ENCODE measurements around the gene MRPS6.
A peak's percentile ranks its signal among the peaks of the same experiment; 100 is the strongest.

The MRPS6 gene

DNA sequence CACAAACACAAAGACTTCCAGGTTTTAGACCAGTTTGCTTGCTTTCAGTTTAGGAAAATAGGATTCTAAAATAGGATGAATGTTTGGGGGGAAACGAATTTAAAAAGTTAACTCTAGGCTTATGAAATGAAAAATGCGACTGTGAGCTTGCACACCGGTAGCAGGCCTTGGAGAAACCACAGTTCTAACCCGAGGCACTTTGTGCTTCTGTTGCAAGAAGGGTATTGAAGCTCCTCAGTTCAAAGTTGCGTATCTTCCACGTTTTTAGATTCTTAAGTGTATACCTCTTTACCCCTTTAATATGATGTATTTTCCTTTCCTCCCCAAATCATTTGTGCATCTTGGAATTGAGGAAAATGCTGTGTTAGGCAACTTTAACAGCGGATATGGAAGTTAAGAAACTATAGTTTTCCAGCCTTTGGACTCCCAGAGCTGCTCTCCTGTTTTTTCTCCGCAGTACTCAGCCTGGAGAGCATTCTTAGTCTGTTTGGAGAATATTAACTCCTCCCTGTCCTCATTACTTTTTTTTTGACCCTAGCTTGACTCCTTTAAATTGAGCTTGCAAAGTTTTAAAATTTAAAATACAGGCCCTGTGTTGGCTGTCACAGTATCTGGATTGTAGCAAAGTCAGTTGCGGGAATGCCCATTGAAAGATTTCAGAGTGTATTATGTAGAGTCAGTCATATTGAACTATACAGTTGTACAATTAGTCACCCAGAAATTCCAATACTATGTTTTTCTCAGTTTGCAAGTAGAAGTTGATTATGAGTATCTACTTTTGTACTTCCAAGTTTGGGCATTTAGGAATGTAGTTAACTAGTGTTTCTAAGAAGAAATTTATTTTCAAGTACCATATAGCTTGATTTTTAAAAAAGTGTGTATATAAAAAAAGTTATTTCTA, 2.6 kb downstream of the MRPS6 start:
- H3K36me3 Mint-ChIP-seq: peaks cover 8% of the 10 kb centered on the region
- DNase-seq (ENCODE audit: low spot score in 2 of 2) (no peak), ATAC-seq (ENCODE audit: low read depth) (no peak)
- H3K27ac Mint-ChIP-seq: no peak overlapping the region
- peaks cover 51% of the 10 kb centered on the region for H3K4me1 Mint-ChIP-seq
- peak overlapping the region; percentile 22 for H3K4me3 Mint-ChIP-seq
- no peaks in the 10 kb centered on the region for H3K9me3 Mint-ChIP-seq
- H3K27me3 Mint-ChIP-seq: no peaks in the 10 kb centered on the region

DNA sequence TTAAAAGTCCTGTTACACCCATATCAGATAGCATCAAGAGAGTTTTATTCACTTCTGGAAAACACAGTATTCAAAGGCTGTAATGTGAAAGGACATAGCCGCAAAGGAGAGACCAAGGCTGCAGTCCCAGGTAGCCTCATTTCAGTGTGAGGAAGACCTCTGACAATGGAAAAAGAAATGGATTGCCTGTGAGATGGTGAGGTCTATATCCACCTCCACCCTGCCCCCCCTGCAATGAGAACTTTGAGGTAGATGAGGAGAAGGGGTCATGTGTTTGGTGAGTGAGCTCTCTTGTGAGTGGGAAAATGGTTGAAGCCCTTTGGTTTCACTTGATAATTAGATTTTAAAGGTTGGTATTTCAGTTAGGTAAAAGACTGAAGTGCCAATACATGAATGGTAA, 3.5 kb downstream of the MRPS6 start:
- Mint-ChIP-seq H3K27ac (no peak overlapping the region), H3K36me3 (peaks cover 8% of the 10 kb centered on the region), H3K9me3 (no peaks in the 10 kb centered on the region), H3K4me1 (peaks cover 53% of the 10 kb centered on the region), H3K27me3 (no peaks in the 10 kb centered on the region), H3K4me3 (no peak overlapping the region)
- ATAC-seq (ENCODE audit: low read depth) (no peak), DNase-seq (ENCODE audit: low spot score in 2 of 2) (no peak)

DNA sequence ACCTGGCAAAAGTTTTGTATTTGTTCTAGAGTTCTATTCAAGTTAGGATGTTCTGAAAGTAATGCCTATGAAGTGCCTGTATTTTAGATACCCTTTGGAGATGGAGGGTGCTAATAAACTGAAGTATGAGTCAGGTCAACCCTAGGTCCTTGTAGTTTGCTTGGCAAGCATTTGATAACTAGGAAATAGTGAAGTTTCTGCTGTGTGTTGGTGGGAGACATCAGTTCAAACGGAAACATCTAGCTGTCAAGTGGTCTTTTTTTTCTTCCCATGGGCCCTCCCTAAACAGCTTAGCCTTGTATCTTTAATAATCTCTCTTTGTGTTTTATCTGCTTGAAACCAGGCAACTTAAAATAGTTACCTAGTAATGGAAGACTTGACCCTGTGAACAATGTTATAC, 4.5 kb downstream of the MRPS6 start:
- Mint-ChIP-seq H3K9me3 (no peaks in the 10 kb centered on the region), H3K27me3 (no peaks in the 10 kb centered on the region), H3K36me3 (peaks cover 8% of the 10 kb centered on the region), H3K4me3 (no peak overlapping the region), H3K4me1 (peaks cover 55% of the 10 kb centered on the region), H3K27ac (no peak overlapping the region)
- DNase-seq (ENCODE audit: low spot score in 2 of 2): no peak
- no peak for ATAC-seq (ENCODE audit: low read depth)

DNA sequence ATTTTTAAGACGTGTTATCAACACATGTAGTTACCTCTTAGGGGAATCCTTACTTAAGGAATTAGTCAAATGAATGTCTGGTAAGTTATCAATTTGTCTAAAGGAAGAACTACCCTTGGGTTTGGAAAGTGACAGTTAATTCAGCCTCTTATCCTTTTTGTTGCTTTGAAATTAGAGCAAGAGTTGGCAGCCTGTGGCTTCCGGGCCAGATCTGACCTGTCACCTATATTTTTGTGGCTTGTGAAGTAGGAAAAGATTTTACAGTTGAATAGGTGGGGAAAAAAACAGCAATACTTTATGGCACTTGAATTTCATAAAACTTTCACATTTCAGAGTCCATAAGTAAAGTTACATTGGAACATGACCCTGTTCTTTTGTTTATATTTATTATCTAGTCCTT, 5.5 kb downstream of the MRPS6 start:
- no peaks in the 10 kb centered on the region for H3K27me3 Mint-ChIP-seq
- DNase-seq (ENCODE audit: low spot score in 2 of 2): no peak

GRCh38 chr21:34080710-34081109, 7.3 kb downstream of the MRPS6 start:
- Mint-ChIP-seq H3K27ac (no peak overlapping the region), H3K9me3 (no peaks in the 10 kb centered on the region), H3K4me3 (no peak overlapping the region), H3K4me1 (peaks cover 54% of the 10 kb centered on the region), H3K27me3 (no peaks in the 10 kb centered on the region), H3K36me3 (peaks cover 6% of the 10 kb centered on the region)
- ATAC-seq (ENCODE audit: low read depth): no peak
- no peak for DNase-seq (ENCODE audit: low spot score in 2 of 2)

More for the DNA sequence above, 5.5 kb downstream of the MRPS6 start:
- no peak overlapping the region for H3K4me3 Mint-ChIP-seq
- H3K4me1 Mint-ChIP-seq: peaks cover 62% of the 10 kb centered on the region
- peaks cover 10% of the 10 kb centered on the region for H3K36me3 Mint-ChIP-seq
- no peak overlapping the region for H3K27ac Mint-ChIP-seq
- ATAC-seq (ENCODE audit: low read depth): no peak
- H3K9me3 Mint-ChIP-seq: no peaks in the 10 kb centered on the region

DNA sequence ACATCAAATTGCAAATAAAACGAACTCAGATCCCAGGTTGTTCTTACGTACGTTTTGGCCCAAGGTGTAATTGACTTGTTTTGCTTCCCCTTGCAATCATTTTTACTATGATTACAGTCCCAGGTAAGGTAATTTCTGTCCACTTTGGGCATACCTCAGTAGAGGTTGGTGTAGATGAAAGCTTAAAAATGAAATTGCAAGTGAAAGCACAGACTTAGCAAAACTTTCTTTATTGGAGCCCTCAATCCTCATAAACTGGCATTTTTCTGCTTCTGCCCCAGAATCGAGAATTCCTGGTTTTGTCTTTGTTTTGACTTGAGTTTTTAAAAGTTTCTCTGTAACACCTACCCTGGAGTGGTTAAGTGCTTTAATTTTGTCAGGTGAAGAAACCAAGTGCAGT, 9.4 kb downstream of the MRPS6 start:
- Mint-ChIP-seq H3K4me1 (peaks cover 41% of the 10 kb centered on the region), H3K9me3 (no peaks in the 10 kb centered on the region), H3K27me3 (no peaks in the 10 kb centered on the region), H3K27ac (no peak overlapping the region), H3K4me3 (no peak overlapping the region), H3K36me3 (peaks cover 6% of the 10 kb centered on the region)
- DNase-seq (ENCODE audit: low spot score in 2 of 2) (no peak), ATAC-seq (ENCODE audit: low read depth) (no peak)

DNA sequence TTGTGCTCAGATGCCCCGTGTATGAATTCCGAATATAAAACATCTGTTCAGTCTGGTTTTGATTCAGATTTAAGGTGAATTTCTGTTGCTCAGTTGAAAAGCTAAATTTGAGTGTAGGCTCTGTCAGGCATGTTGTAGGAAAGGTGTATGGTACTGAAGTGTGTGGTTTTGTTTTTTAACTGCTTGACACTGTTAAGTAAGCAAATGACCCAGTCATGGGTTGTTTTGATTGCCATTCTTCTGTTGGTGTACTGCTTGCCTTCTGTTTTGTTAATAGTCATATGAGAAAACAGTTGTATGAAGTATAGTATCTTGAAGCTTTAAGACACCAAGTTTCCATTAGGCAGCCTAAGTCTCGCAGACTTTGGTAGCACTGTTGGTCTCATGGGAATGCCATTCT, 10.0 kb downstream of the MRPS6 start:
- H3K4me1 Mint-ChIP-seq: peaks cover 40% of the 10 kb centered on the region
- H3K27me3 Mint-ChIP-seq: no peaks in the 10 kb centered on the region
- no peak overlapping the region for H3K27ac Mint-ChIP-seq
- DNase-seq (ENCODE audit: low spot score in 2 of 2) (no peak), ATAC-seq (ENCODE audit: low read depth) (no peak)
- H3K4me3 Mint-ChIP-seq: no peak overlapping the region
- no peaks in the 10 kb centered on the region for H3K9me3 Mint-ChIP-seq
- H3K36me3 Mint-ChIP-seq: peaks cover 6% of the 10 kb centered on the region

DNA sequence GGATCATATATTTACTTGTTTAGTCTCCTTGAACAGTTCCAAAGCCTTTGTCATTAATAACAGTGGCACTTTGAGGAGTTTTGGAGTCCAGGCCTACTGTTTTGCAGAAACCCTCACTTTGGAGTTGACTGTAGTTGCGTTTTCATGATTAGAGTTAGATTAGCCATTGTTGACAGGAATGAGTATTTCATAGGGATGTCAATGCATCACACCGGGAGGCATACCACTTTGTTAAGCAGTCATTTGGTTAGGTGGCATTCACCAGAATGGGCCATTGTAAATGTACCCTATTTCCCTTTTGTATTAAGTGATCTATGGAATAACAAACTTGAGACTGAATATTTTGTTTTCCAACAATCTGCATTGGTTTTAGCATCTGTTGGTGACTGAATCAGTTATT, 11.8 kb downstream of the MRPS6 start:
- H3K27ac Mint-ChIP-seq: no peak overlapping the region
- no peaks in the 10 kb centered on the region for H3K9me3 Mint-ChIP-seq
- H3K36me3 Mint-ChIP-seq: peaks cover 4% of the 10 kb centered on the region
- H3K4me1 Mint-ChIP-seq: peaks cover 32% of the 10 kb centered on the region
- no peaks in the 10 kb centered on the region for H3K27me3 Mint-ChIP-seq
- H3K4me3 Mint-ChIP-seq: no peak overlapping the region
- ATAC-seq (ENCODE audit: low read depth): no peak
- DNase-seq (ENCODE audit: low spot score in 2 of 2): no peak

DNA sequence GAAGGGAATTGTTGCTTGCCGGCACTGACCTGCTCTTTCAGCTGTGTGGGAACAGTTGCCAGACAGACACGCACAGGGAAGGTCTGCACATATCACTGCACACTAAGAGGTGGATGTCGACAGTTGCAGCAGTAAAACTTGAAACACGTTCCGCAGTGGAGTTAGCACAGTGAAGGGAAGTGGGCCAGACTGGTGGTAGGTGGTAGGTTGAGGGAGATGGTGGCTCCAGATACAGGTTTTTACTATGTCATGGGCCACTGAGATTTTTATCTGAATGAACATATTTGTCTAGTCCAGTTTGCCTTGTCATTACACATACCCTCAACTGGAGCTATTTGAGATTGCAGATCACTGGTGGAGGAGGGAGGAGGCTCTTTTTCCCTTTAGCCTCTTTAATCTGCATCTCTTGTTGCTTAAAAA, 13.5 kb downstream of the MRPS6 start:
- peaks cover 2% of the 10 kb centered on the region for H3K36me3 Mint-ChIP-seq
- no peak overlapping the region for H3K27ac Mint-ChIP-seq
- ATAC-seq (ENCODE audit: low read depth) (no peak), DNase-seq (ENCODE audit: low spot score in 2 of 2) (no peak)
- H3K9me3 Mint-ChIP-seq: no peaks in the 10 kb centered on the region
- no peak overlapping the region for H3K4me3 Mint-ChIP-seq
- peaks cover 29% of the 10 kb centered on the region for H3K4me1 Mint-ChIP-seq
- H3K27me3 Mint-ChIP-seq: no peaks in the 10 kb centered on the region

DNA sequence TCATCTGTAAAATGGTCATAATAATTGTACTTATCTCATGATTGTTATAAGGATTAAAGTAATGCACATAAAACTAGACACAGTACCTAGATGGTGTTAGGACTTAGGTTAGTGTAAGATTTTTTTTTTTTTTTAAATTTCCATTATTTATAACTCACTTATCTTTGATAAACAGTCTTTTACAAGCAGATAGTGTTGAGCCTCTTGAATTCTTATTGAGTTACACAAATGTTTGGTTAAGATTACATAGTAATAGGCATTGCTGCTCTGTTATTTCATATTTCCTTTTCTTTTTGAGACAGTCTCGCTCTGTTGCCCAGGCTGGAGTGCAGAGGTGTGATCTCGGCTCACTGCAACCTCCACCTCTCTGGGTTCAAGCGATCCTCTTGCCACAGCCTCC, 15.4 kb downstream of the MRPS6 start:
- Mint-ChIP-seq H3K9me3 (no peaks in the 10 kb centered on the region), H3K4me1 (peaks cover 24% of the 10 kb centered on the region), H3K27ac (no peak overlapping the region), H3K36me3 (no peaks in the 10 kb centered on the region), H3K4me3 (no peak overlapping the region), H3K27me3 (no peaks in the 10 kb centered on the region)
- ATAC-seq (ENCODE audit: low read depth): no peak
- no peak for DNase-seq (ENCODE audit: low spot score in 2 of 2)

- Mint-ChIP-seq H3K27me3 (no peaks in the 10 kb centered on the region), H3K9me3 (no peaks in the 10 kb centered on the region), H3K4me1 (peaks cover 29% of the 10 kb centered on the region), H3K4me3 (no peak overlapping the region), H3K27ac (no peak overlapping the region), H3K36me3 (peaks cover 13% of the 10 kb centered on the region)
- DNase-seq (ENCODE audit: low spot score in 2 of 2) (no peak), ATAC-seq (ENCODE audit: low read depth) (no peak)
These were observed 17.7 kb downstream of the MRPS6 start for GRCh38 chr21:34091032-34091431.

GRCh38 chr21:34091607-34092006, 18.2 kb downstream of the MRPS6 start:
- peaks cover 32% of the 10 kb centered on the region for H3K4me1 Mint-ChIP-seq
- H3K9me3 Mint-ChIP-seq: no peaks in the 10 kb centered on the region
- no peak overlapping the region for H3K4me3 Mint-ChIP-seq
- H3K27ac Mint-ChIP-seq: no peak overlapping the region
- H3K36me3 Mint-ChIP-seq: peaks cover 15% of the 10 kb centered on the region
- no peaks in the 10 kb centered on the region for H3K27me3 Mint-ChIP-seq
- DNase-seq (ENCODE audit: low spot score in 2 of 2): no peak
- ATAC-seq (ENCODE audit: low read depth): no peak

DNA sequence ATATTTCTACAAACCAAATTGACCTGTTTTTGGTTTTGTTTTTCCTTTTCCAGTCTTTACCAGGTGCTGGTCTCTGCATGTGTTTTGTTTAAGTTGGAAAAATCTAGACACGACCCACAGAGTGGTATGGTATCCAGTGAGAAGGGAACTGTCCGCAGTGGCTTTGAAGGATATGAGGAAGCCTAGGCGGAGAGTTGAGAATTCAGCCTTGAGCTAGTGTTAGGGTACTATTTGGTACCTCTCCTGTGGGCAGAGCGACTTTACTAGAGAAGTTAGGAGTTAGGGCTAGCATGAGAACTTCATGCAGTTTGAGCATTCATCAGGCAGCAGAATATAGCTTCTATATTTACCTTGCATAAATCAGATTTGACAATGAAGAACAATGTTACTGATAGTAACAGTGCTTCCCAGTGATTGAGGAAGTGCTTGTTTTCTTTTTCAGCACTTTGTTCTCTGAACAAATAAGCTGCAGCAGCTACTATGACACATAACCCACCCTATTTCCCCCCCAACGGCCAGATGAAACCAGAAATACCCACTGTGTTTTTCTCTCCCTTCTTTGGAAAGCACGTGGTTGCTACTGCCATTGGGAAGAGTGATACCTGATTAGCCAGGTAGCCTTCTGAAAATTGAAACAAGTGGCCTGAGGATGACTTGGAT, 19.0 kb downstream of the MRPS6 start:
- DNase-seq (ENCODE audit: low spot score in 2 of 2): no peak
- H3K9me3 Mint-ChIP-seq: no peaks in the 10 kb centered on the region
- peak; percentile 48 for ATAC-seq (ENCODE audit: low read depth)
- H3K27me3 Mint-ChIP-seq: no peaks in the 10 kb centered on the region
- no peak overlapping the region for H3K4me3 Mint-ChIP-seq
- peak overlapping the region; percentile 35 for H3K27ac Mint-ChIP-seq
- peaks cover 19% of the 10 kb centered on the region for H3K36me3 Mint-ChIP-seq
- peaks cover 40% of the 10 kb centered on the region for H3K4me1 Mint-ChIP-seq

GRCh38 chr21:34093083-34093482, 19.7 kb downstream of the MRPS6 start:
- peaks cover 40% of the 10 kb centered on the region for H3K4me1 Mint-ChIP-seq
- H3K36me3 Mint-ChIP-seq: peaks cover 19% of the 10 kb centered on the region
- peak overlapping the region; percentile 35 for H3K27ac Mint-ChIP-seq
- no peak for DNase-seq (ENCODE audit: low spot score in 2 of 2)
- no peaks in the 10 kb centered on the region for H3K9me3 Mint-ChIP-seq
- no peak overlapping the region for H3K4me3 Mint-ChIP-seq
- H3K27me3 Mint-ChIP-seq: no peaks in the 10 kb centered on the region
- no peak for ATAC-seq (ENCODE audit: low read depth)

Data from memory B cell (primary cell).